ENCODE results near the gene GPR15LG.
"Not testable (repeated sequence)": the region's sequence is repeated elsewhere in the genome, so short reads cannot be mapped to it uniquely, and the experiment has no call there.

Gene GPR15LG

DNA sequence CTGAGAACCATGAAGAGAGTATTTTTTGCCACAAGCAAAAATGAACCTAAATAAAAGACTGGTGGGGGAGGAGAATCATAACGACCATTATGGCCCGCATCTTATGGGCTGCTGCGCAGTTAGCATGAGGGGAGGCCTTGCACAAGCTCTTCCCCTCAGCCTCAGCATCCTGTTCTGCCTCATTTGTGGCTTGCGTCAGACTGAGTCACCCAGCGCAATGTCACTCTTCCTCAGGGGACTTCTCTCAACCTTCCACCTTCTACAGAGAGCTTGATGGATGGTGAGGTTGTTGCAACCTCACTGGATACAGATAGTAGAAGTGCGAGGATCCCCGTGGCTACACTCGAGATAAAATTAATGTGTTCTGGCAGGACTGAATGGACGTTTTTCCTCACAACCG, 16.8 kb upstream of the GPR15LG start:
- peak overlapping the region; percentile 82 for H3K27ac Mint-ChIP-seq
- H3K4me3 Mint-ChIP-seq, result no peak overlapping the region
- no peaks in the 10 kb centered on the region for H3K9me3 Mint-ChIP-seq
- peaks cover 56% of the 10 kb centered on the region for H3K4me1 Mint-ChIP-seq (ENCODE audit: low read depth)
- no peaks in the 10 kb centered on the region for H3K27me3 Mint-ChIP-seq
- H3K36me3 Mint-ChIP-seq (ENCODE audit: low read depth), result peaks cover 52% of the 10 kb centered on the region
- DNase-seq, result peak; percentile 57

DNA sequence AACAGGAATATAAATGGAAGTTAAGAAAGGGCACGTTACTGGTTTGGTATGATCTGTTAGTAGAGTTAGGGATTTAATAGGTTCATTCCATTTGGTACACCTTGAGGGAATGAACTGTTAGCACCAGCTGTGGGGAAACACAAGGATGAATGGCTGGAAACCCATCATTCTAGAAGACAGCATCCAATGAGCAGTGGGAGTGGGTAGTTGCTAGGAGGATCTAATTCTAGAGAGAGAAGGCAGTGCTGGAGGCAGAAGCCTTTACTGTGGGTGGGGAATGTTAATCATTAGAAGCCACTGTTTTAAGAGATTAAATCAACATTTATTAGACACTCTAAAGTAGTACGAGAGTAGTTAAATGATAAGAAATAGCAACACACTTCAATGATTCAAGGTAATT, 15.5 kb upstream of the GPR15LG start:
- H3K9me3 Mint-ChIP-seq, result no peaks in the 10 kb centered on the region
- no peak overlapping the region for H3K27ac Mint-ChIP-seq
- no peak overlapping the region for H3K4me3 Mint-ChIP-seq
- peaks cover 39% of the 10 kb centered on the region for H3K36me3 Mint-ChIP-seq (ENCODE audit: low read depth)
- H3K4me1 Mint-ChIP-seq (ENCODE audit: low read depth), result peaks cover 46% of the 10 kb centered on the region
- DNase-seq, result no peak
- H3K27me3 Mint-ChIP-seq, result peaks cover 3% of the 10 kb centered on the region

DNA sequence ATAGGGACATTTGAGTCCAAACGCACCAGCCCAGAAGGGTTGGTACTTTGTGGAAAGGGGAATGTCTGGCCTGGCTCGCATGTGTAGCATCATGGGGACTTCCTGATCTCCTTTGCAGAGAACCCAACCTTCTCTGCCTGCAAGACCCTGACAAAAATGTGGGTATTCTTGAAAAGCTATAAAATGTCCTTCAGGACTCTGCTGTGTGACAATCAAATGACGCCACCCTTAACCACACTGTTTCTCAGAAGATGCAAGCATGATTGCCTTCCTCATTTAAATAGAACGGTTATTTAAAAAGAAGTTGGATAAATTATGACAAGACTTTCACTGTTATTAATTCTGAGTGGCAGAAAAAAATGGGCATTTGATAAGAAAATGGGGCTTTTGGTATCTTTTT, 15.1 kb upstream of the GPR15LG start:
- H3K27me3 Mint-ChIP-seq, result peaks cover 8% of the 10 kb centered on the region
- H3K4me3 Mint-ChIP-seq, result no peak overlapping the region
- no peaks in the 10 kb centered on the region for H3K9me3 Mint-ChIP-seq
- H3K36me3 Mint-ChIP-seq (ENCODE audit: low read depth), result peaks cover 34% of the 10 kb centered on the region
- H3K27ac Mint-ChIP-seq, result no peak overlapping the region
- peaks cover 41% of the 10 kb centered on the region for H3K4me1 Mint-ChIP-seq (ENCODE audit: low read depth)
- no peak for DNase-seq

DNA sequence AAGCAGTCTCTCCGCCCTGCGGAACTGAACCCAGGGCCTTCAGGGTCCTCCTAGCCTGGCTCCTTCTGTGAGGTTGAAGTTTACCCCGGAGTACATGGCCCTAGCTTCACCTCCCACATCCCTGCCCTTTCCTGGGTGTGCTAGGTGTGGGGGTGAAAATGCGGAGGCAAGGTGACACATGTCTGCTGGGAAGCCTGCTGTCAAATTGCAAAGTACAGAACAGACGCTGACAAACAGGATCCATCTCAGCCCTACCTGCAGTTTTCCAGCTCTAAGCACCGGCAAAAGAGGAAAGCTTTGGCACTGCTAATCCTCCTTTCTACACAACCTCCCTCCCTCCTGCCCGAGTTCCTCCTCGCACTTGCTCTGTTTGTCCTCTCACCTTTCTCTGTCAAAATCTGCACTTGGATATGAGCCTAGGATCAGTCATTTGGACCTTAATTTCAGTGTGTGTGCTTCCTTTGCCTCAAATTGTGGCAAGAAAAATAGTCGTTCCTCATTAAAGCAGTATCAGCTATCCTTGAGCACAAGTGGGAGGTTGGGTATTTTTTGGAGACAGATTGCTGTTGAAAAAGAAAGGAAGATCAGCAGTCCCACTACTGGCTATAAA, 14.4 kb upstream of the GPR15LG start:
- no peak for DNase-seq
- H3K27me3 Mint-ChIP-seq, result peaks cover 13% of the 10 kb centered on the region
- H3K4me1 Mint-ChIP-seq (ENCODE audit: low read depth), result peaks cover 37% of the 10 kb centered on the region
- no peaks in the 10 kb centered on the region for H3K9me3 Mint-ChIP-seq
- no peak overlapping the region for H3K27ac Mint-ChIP-seq
- H3K4me3 Mint-ChIP-seq, result no peak overlapping the region
- H3K36me3 Mint-ChIP-seq (ENCODE audit: low read depth), result peaks cover 28% of the 10 kb centered on the region

DNA sequence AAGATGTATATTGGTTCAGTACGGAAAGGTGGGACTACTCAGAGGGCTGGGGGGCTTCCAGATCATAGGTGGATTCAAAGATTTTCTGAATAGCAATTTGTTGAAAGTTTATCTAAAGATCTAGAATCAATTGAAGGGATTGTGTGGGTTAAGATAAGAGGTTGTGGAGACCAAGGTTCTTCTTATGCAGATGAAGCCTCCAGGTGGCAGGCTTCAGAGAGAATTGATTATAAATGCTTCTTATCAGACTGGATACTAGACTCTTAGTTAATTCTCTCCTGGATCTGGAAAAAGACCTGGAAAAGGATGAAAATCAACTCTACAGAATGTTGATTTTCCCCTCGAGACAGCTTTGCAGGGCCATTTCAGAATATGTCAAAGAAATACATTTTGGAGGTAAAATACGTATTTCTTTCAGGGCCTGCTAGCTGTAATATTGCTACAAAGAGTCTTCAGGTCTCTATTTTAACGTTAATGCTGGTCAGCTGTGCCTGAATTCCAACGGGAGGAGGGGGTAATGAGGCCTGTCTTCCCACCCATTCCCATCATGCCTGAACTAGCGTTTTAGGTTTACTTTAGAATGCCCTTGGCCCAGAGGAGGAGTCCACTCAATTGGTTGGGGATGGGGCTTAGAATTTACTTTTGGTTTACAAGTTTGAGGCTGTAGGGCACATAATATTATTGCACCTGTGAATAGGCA, 12.8 kb upstream of the GPR15LG start:
- Mint-ChIP-seq H3K9me3 (no peaks in the 10 kb centered on the region), H3K4me3 (no peak overlapping the region), H3K4me1 (ENCODE audit: low read depth) (peaks cover 30% of the 10 kb centered on the region), H3K27ac (no peak overlapping the region), H3K27me3 (peaks cover 19% of the 10 kb centered on the region), H3K36me3 (ENCODE audit: low read depth) (peaks cover 13% of the 10 kb centered on the region)
- no peak for DNase-seq

DNA sequence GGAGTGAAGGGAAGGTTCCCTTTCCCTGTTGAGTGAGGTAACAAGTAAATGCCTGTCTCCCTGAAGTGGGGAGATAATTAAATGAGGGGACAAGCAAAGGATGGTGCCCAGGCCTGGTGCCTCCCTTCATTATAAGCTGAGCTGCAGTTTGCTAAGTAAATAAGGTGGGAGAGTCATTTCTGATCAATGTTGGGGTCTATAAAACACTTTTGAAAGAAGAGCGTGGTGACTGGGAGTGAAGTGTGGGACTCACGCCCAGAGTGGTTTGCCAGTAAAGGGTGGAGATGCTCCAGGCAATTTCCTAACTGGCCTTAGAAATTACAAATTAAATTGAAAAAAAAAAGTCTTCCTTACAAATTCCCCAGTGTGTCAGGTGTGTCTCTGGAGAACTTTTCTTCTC, 9.6 kb upstream of the GPR15LG start:
- DNase-seq, result no peak
- no peaks in the 10 kb centered on the region for H3K36me3 Mint-ChIP-seq (ENCODE audit: low read depth)
- H3K27me3 Mint-ChIP-seq, result peaks cover 23% of the 10 kb centered on the region
- H3K9me3 Mint-ChIP-seq, result no peaks in the 10 kb centered on the region
- H3K4me1 Mint-ChIP-seq (ENCODE audit: low read depth), result peaks cover 5% of the 10 kb centered on the region
- no peak overlapping the region for H3K27ac Mint-ChIP-seq
- H3K4me3 Mint-ChIP-seq, result no peak overlapping the region

DNA sequence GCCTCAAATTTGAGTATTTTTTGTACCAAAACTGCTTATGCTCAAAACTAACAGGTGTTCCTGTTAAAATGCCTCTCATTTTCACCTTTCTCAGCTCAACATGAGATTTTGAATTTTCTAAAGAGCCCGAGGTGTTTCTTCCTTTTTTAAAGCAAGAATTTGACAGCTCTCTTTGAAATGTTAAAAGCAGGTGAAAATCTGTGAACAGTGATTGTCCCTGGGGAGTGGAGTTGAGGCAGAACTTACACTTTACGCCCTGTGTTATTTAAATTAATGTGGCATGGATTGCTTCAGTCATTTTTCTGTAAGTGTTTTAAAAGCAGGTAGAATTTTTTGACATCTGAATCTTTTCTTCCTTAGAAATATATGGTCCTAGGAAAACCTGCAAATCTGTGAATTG, 9.2 kb upstream of the GPR15LG start:
- Mint-ChIP-seq H3K27ac (no peak overlapping the region), H3K4me3 (no peak overlapping the region), H3K36me3 (ENCODE audit: low read depth) (no peaks in the 10 kb centered on the region), H3K27me3 (peaks cover 23% of the 10 kb centered on the region), H3K9me3 (no peaks in the 10 kb centered on the region), H3K4me1 (ENCODE audit: low read depth) (peaks cover under 1% of the 10 kb centered on the region)
- no peak for DNase-seq

DNA sequence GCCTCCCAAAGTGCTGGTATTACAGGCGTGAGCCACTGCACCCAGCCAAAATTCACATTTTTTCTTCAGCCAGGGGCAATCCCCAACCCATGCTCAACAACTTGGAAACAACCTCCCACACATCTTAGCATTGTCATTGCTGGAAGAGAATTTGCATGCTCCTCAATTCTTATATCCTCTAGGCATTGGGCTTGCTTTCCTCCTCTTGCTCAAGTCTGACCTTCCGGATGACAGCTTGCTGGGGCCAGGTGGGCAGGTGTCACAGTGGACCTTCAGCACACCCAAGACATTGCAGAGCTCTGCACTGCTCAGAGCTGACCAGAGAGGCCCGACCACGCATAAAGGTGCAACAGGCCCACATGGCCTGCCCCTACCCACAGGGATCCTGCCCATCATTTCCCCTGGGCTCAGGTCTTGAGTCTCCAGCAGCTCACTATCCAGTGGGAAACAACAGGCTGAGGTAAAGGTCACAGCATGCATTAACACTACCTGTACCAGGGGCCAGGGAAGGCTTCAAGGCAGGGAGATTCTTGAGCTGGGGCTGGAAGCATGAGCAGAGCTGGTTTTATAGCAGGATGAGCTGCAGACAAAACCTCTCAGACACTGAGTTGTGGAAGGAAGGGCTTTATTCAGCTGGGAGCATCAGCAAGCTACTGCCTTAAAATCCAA, 6.8 kb upstream of the GPR15LG start:
- DNase-seq, result no peak
- Mint-ChIP-seq H3K4me1 (ENCODE audit: low read depth) (no peaks in the 10 kb centered on the region), H3K36me3 (ENCODE audit: low read depth) (no peaks in the 10 kb centered on the region), H3K9me3 (no peaks in the 10 kb centered on the region), H3K4me3 (no peak overlapping the region), H3K27ac (no peak overlapping the region), H3K27me3 (peaks cover 23% of the 10 kb centered on the region)

DNA sequence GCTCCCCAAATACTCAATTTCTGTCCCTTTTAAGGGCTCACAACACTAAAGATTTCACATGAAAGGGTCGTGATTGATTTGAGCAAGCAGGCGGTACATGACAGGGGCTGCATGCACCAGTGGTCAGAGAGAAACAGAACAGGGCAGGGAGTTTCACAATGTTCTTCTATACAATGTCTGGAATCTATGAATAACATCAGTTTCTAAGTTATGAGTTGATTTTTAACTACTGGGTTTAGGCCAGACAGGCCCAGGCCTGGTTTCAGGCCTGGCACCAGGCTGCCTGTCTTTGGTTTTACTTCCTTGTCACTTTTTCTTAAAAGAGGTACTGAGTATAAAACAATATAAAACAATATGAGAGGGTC, 6.3 kb upstream of the GPR15LG start:
- H3K36me3 Mint-ChIP-seq (ENCODE audit: low read depth); H3K4me1 Mint-ChIP-seq (ENCODE audit: low read depth); H3K9me3 Mint-ChIP-seq; H3K4me3 Mint-ChIP-seq; DNase-seq; H3K27ac Mint-ChIP-seq: not testable (repeated sequence)
- peaks cover 23% of the 10 kb centered on the region for H3K27me3 Mint-ChIP-seq

DNA sequence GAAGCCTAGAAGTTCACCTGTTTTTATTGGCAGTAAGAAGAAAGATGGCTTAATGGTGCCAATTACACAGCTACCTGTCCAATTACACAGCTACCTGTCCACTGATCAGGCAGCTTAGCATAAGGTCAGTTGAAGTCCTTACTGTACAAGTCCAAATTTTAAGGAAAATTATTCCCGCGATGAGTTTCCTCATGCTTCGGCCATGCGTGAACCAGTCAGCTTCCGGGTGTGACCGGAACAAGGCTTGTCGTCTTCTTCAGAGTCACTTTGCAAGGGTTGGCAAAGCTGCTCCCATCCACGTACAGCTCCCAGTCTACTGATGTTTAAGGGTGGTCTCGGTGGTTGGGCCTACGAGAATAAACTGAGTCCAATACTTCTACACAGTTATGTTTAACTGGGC, 5.2 kb upstream of the GPR15LG start:
- DNase-seq; H3K9me3 Mint-ChIP-seq; H3K4me1 Mint-ChIP-seq (ENCODE audit: low read depth); H3K4me3 Mint-ChIP-seq; H3K27ac Mint-ChIP-seq; H3K36me3 Mint-ChIP-seq (ENCODE audit: low read depth): not testable (repeated sequence)
- H3K27me3 Mint-ChIP-seq, result peaks cover 17% of the 10 kb centered on the region

DNA sequence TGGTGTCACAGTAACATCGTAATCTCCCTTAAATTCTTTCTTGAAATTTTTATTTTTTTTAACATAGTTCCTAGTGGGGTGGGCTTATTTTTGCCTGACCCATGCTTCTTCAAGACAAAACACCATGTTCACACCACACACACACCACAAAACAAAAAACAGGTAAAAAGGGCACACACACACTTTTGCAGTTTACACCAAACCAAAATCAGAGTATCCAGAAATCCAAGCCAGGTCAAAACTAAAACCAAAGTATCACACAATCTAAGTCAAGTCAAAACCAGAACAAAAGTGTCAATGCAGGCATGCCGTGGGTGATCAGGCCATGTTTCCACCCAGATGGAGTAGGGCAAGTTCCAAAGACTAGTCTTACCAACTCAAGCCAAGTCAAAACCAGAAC, 2.4 kb upstream of the GPR15LG start:
- not testable (repeated sequence) for H3K9me3 Mint-ChIP-seq; H3K27me3 Mint-ChIP-seq; H3K27ac Mint-ChIP-seq; DNase-seq; H3K4me3 Mint-ChIP-seq; H3K4me1 Mint-ChIP-seq (ENCODE audit: low read depth); H3K36me3 Mint-ChIP-seq (ENCODE audit: low read depth)

DNA sequence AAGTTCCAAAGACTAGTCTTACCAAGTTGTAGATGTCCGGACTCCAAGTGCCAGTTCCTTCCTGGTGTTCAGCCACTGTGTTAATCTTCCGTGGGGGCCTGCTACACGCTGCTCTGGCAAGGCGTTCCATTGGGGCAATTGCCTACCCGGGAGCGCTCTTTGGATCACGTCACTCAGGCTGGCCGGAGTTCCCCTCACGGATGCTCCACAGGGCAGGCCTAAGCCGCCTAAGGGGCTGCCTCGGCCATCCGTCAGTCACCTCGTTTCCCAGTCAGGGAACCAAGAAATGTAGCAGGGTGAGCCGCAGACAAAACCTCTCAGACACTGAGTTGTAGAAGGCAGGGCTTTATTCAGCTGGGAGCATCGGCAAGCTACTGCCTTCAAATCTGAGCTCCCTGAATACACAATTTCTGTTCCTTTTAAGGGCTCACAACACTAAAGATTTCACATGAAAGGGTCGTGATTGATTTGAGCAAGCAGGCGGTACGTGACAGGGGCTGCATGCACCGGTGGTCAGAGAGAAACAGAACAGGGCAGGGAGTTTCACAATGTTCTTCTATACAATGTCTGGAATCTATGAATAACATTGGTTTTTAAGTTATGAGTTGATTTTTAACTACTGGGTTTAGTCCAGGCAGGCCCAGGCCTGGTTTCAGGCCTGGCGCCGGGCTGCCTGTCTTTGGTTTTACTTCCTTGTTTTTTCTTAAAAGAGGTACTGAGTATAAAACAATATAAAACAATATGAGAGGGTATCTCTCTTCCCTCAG, 1.7 kb upstream of the GPR15LG start:
- H3K4me3 Mint-ChIP-seq; H3K27me3 Mint-ChIP-seq; H3K4me1 Mint-ChIP-seq (ENCODE audit: low read depth); H3K27ac Mint-ChIP-seq; H3K9me3 Mint-ChIP-seq; DNase-seq; H3K36me3 Mint-ChIP-seq (ENCODE audit: low read depth): not testable (repeated sequence)

DNA sequence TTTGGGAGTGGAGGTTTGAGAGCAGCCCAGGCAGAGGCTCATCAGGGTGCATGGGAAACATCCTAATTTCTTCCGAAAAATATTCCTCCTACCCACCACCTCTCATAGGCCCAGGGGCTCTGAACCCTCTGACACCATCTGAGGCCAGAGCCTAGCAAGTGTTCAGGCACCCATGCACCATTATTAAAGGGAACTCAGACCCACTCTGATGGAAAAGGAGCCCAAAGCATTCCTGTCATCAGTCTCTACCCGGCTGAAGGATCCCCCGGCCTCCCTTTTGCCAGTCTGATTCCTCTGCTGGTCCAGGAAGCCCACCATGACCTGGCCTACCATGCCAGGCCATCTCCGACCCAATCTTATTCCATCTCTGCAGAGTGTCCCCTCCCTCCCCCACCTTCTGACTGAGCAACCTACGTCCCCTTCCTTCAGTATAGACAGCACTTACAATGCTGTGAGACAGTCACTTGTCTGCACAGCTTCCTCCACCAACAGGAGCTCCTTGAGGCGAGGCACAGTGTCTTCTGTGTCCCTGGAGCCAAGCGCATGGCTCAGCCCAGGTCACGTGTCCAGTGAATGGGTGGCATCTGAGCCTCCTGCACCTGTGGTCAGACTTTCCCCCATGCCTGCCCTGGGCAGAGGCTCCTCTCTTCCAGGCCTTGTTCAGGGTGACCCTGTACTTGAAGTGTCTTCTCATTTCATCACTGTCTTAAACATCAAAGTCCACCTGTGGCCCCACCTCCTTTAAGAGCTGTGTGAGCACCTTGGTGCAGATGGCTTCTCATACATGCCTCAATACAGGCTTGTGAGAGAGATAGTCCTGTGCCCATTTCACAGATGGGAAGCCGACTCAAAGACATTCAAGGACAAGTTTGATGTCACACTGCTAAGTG, 889 bp upstream of the GPR15LG start:
- no peak overlapping the region for H3K4me3 Mint-ChIP-seq
- H3K4me1 Mint-ChIP-seq (ENCODE audit: low read depth), result no peaks in the 10 kb centered on the region
- H3K36me3 Mint-ChIP-seq (ENCODE audit: low read depth), result no peaks in the 10 kb centered on the region
- H3K27me3 Mint-ChIP-seq, result no peaks in the 10 kb centered on the region
- no peaks in the 10 kb centered on the region for H3K9me3 Mint-ChIP-seq
- H3K27ac Mint-ChIP-seq, result no peak overlapping the region
- DNase-seq, result no peak

DNA sequence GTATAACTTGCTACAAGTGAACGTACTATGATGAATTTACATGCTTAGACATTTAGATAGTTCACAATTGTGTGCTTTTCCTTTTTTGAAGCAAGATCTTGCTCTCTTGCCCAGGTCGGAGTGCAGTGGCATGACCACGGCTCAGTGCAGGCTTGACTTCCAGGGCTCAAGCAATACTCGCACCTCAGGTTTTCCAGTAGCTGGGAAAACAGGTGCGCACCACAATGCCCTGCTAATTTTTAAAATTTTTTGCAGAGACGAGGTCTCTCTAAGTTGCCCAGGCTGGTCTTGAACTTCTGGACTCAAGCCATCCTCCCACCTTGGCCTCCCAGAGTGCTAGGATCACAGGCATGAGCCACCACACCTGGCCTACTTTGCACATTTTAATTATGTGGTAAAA, 1.8 kb downstream of the GPR15LG start:
- H3K4me3 Mint-ChIP-seq, result no peak overlapping the region

More for the DNA sequence above, 1.8 kb downstream of the GPR15LG start:
- Mint-ChIP-seq H3K27me3 (no peaks in the 10 kb centered on the region), H3K36me3 (ENCODE audit: low read depth) (no peaks in the 10 kb centered on the region), H3K4me1 (ENCODE audit: low read depth) (no peaks in the 10 kb centered on the region), H3K27ac (no peak overlapping the region), H3K9me3 (no peaks in the 10 kb centered on the region)
- DNase-seq, result no peak
